Measurements from ENCODE around the gene TMEM81. TPM values are rescaled to one million over a fixed set of nuclear protein-coding genes. Genes with fewer than 3 reads are reported as not detected.

TMEM81 gene
- polyA plus RNA-seq, 1 donor, result 3.3 TPM

GRCh38 chr1:205069371-205070125 is 14.7 kb downstream of the TMEM81 start:
- H3K36me3 ChIP-seq (ENCODE audit: control insufficient read depth, insufficient read depth, low read length), result no peaks in the 10 kb centered on the region
- no CpG with 5 or more reads among the region's 42 CpGs for WGBS (ENCODE audit: insufficient coverage, low lambda C conversion rate)

GRCh38 chr1:205068457-205069040 is 15.7 kb downstream of the TMEM81 start:
- no peak overlapping the region for H3K4me3 ChIP-seq (ENCODE audit: low read length)
- H3K27ac ChIP-seq (ENCODE audit: low read length), result no peak overlapping the region
- WGBS (ENCODE audit: insufficient coverage, low lambda C conversion rate), result no CpG with 5 or more reads among the region's 2 CpGs
- no peaks in the 10 kb centered on the region for H3K36me3 ChIP-seq (ENCODE audit: control insufficient read depth, insufficient read depth, low read length)
- no peaks in the 10 kb centered on the region for H3K9me3 ChIP-seq (ENCODE audit: control insufficient read depth, low read depth, low read length)
- DNase-seq, result no peak
- no peaks in the 10 kb centered on the region for H3K27me3 ChIP-seq (ENCODE audit: control insufficient read depth, insufficient read depth, low read length)
- H3K4me1 ChIP-seq (ENCODE audit: control insufficient read depth, insufficient read depth, low read length), result no peaks in the 10 kb centered on the region

More at GRCh38 chr1:205069371-205070125, 14.7 kb downstream of the TMEM81 start:
- Histone ChIP-seq H3K27me3 (ENCODE audit: control insufficient read depth, insufficient read depth, low read length) (no peaks in the 10 kb centered on the region), H3K27ac (ENCODE audit: low read length) (no peak overlapping the region), H3K9me3 (ENCODE audit: control insufficient read depth, low read depth, low read length) (no peaks in the 10 kb centered on the region), H3K4me3 (ENCODE audit: low read length) (no peak overlapping the region), H3K4me1 (ENCODE audit: control insufficient read depth, insufficient read depth, low read length) (no peaks in the 10 kb centered on the region)
- no peak for DNase-seq

GRCh38 chr1:205068001-205068400 is 16.3 kb downstream of the TMEM81 start:
- no peaks in the 10 kb centered on the region for H3K27me3 ChIP-seq (ENCODE audit: control insufficient read depth, insufficient read depth, low read length)
- WGBS (ENCODE audit: insufficient coverage, low lambda C conversion rate), result 86% methylated on average over 1 of the region's 4 CpGs
- no peak for DNase-seq
- no peaks in the 10 kb centered on the region for H3K9me3 ChIP-seq (ENCODE audit: control insufficient read depth, low read depth, low read length)
- H3K36me3 ChIP-seq (ENCODE audit: control insufficient read depth, insufficient read depth, low read length), result no peaks in the 10 kb centered on the region
- no peak overlapping the region for H3K4me3 ChIP-seq (ENCODE audit: low read length)
- H3K27ac ChIP-seq (ENCODE audit: low read length), result no peak overlapping the region
- H3K4me1 ChIP-seq (ENCODE audit: control insufficient read depth, insufficient read depth, low read length), result no peaks in the 10 kb centered on the region

GRCh38 chr1:205067031-205067430 is 17.2 kb downstream of the TMEM81 start:
- no peak overlapping the region for H3K27ac ChIP-seq (ENCODE audit: low read length)
- no peaks in the 10 kb centered on the region for H3K9me3 ChIP-seq (ENCODE audit: control insufficient read depth, low read depth, low read length)
- no peaks in the 10 kb centered on the region for H3K27me3 ChIP-seq (ENCODE audit: control insufficient read depth, insufficient read depth, low read length)
- no peaks in the 10 kb centered on the region for H3K36me3 ChIP-seq (ENCODE audit: control insufficient read depth, insufficient read depth, low read length)
- DNase-seq, result no peak
- WGBS (ENCODE audit: insufficient coverage, low lambda C conversion rate), result no CpG with 5 or more reads among the region's 6 CpGs
- no peaks in the 10 kb centered on the region for H3K4me1 ChIP-seq (ENCODE audit: control insufficient read depth, insufficient read depth, low read length)
- H3K4me3 ChIP-seq (ENCODE audit: low read length), result no peak overlapping the region

- Histone ChIP-seq H3K36me3 (ENCODE audit: control insufficient read depth, insufficient read depth, low read length) (no peaks in the 10 kb centered on the region), H3K27me3 (ENCODE audit: control insufficient read depth, insufficient read depth, low read length) (no peaks in the 10 kb centered on the region), H3K9me3 (ENCODE audit: control insufficient read depth, low read depth, low read length) (no peaks in the 10 kb centered on the region), H3K4me1 (ENCODE audit: control insufficient read depth, insufficient read depth, low read length) (peaks cover 2% of the 10 kb centered on the region), H3K27ac (ENCODE audit: low read length) (no peak overlapping the region), H3K4me3 (ENCODE audit: low read length) (no peak overlapping the region)
- 57% methylated on average over 1 of the region's 13 CpGs for WGBS (ENCODE audit: insufficient coverage, low lambda C conversion rate)
- no peak for DNase-seq
These were observed 18.0 kb downstream of the TMEM81 start for GRCh38 chr1:205066141-205066818.

GRCh38 chr1:205065666-205066065 is 18.6 kb downstream of the TMEM81 start:
- Histone ChIP-seq H3K9me3 (ENCODE audit: control insufficient read depth, low read depth, low read length) (no peaks in the 10 kb centered on the region), H3K27ac (ENCODE audit: low read length) (no peak overlapping the region), H3K27me3 (ENCODE audit: control insufficient read depth, insufficient read depth, low read length) (no peaks in the 10 kb centered on the region), H3K36me3 (ENCODE audit: control insufficient read depth, insufficient read depth, low read length) (no peaks in the 10 kb centered on the region), H3K4me1 (ENCODE audit: control insufficient read depth, insufficient read depth, low read length) (peaks cover 2% of the 10 kb centered on the region), H3K4me3 (ENCODE audit: low read length) (no peak overlapping the region)
- WGBS (ENCODE audit: insufficient coverage, low lambda C conversion rate), result no CpG with 5 or more reads among the region's 14 CpGs
- no peak for DNase-seq

GRCh38 chr1:205064741-205065316 is 19.4 kb downstream of the TMEM81 start:
- DNase-seq, result no peak
- Histone ChIP-seq H3K9me3 (ENCODE audit: control insufficient read depth, low read depth, low read length) (no peaks in the 10 kb centered on the region), H3K27ac (ENCODE audit: low read length) (no peak overlapping the region), H3K4me1 (ENCODE audit: control insufficient read depth, insufficient read depth, low read length) (peaks cover 2% of the 10 kb centered on the region), H3K4me3 (ENCODE audit: low read length) (no peak overlapping the region), H3K36me3 (ENCODE audit: control insufficient read depth, insufficient read depth, low read length) (no peaks in the 10 kb centered on the region), H3K27me3 (ENCODE audit: control insufficient read depth, insufficient read depth, low read length) (no peaks in the 10 kb centered on the region)
- no CpG with 5 or more reads among the region's 9 CpGs for WGBS (ENCODE audit: insufficient coverage, low lambda C conversion rate)

GRCh38 chr1:205064301-205064700 is 20.0 kb downstream of the TMEM81 start:
- no peaks in the 10 kb centered on the region for H3K36me3 ChIP-seq (ENCODE audit: control insufficient read depth, insufficient read depth, low read length)
- H3K27ac ChIP-seq (ENCODE audit: low read length), result no peak overlapping the region
- DNase-seq, result no peak
- WGBS (ENCODE audit: insufficient coverage, low lambda C conversion rate), result no CpG with 5 or more reads among the region's 11 CpGs
- no peaks in the 10 kb centered on the region for H3K27me3 ChIP-seq (ENCODE audit: control insufficient read depth, insufficient read depth, low read length)
- peaks cover 2% of the 10 kb centered on the region for H3K4me1 ChIP-seq (ENCODE audit: control insufficient read depth, insufficient read depth, low read length)
- H3K4me3 ChIP-seq (ENCODE audit: low read length), result no peak overlapping the region
- no peaks in the 10 kb centered on the region for H3K9me3 ChIP-seq (ENCODE audit: control insufficient read depth, low read depth, low read length)

GRCh38 chr1:205062895-205063294 is 21.4 kb downstream of the TMEM81 start:
- H3K9me3 ChIP-seq (ENCODE audit: control insufficient read depth, low read depth, low read length), result no peaks in the 10 kb centered on the region
- no peak overlapping the region for H3K4me3 ChIP-seq (ENCODE audit: low read length)
- H3K36me3 ChIP-seq (ENCODE audit: control insufficient read depth, insufficient read depth, low read length), result no peaks in the 10 kb centered on the region
- no peaks in the 10 kb centered on the region for H3K27me3 ChIP-seq (ENCODE audit: control insufficient read depth, insufficient read depth, low read length)
- DNase-seq, result no peak
- peaks cover 2% of the 10 kb centered on the region for H3K4me1 ChIP-seq (ENCODE audit: control insufficient read depth, insufficient read depth, low read length)
- no peak overlapping the region for H3K27ac ChIP-seq (ENCODE audit: low read length)
- no CpG with 5 or more reads among the region's 3 CpGs for WGBS (ENCODE audit: insufficient coverage, low lambda C conversion rate)

- Histone ChIP-seq H3K27me3 (ENCODE audit: control insufficient read depth, insufficient read depth, low read length) (no peaks in the 10 kb centered on the region), H3K4me1 (ENCODE audit: control insufficient read depth, insufficient read depth, low read length) (peaks cover 2% of the 10 kb centered on the region), H3K36me3 (ENCODE audit: control insufficient read depth, insufficient read depth, low read length) (no peaks in the 10 kb centered on the region), H3K27ac (ENCODE audit: low read length) (no peak overlapping the region), H3K9me3 (ENCODE audit: control insufficient read depth, low read depth, low read length) (no peaks in the 10 kb centered on the region), H3K4me3 (ENCODE audit: low read length) (no peak overlapping the region)
- DNase-seq, result no peak
- no CpG with 5 or more reads among the region's 8 CpGs for WGBS (ENCODE audit: insufficient coverage, low lambda C conversion rate)
These were observed 21.9 kb downstream of the TMEM81 start for GRCh38 chr1:205062319-205062718.

All from large intestine (tissue), 3 donors.